ENCODE measurements around the gene ERC1. TPM values are rescaled to one million over a fixed set of nuclear protein-coding genes. Genes with fewer than 3 reads are reported as not detected.

ERC1 gene
- total RNA-seq, 2 donors from 2014 or later: 18.9 to 72.9 TPM

- no peaks in the 10 kb centered on the region for H3K27me3 ChIP-seq (replicated peaks; ENCODE audit: insufficient read depth)
- H3K9me3 ChIP-seq: no peaks in the 10 kb centered on the region
- no peaks in the 10 kb centered on the region for H3K36me3 ChIP-seq
- no peak for TF ChIP-seq POLR2AphosphoS5 (IDR thresholded peaks at IDR 0.05)
- TF ChIP-seq CTCF (IDR thresholded peaks at IDR 0.05): no peak
- no peak for TF ChIP-seq POLR2A (IDR thresholded peaks at IDR 0.05)
- intact Hi-C loops (cut with DNase I): loop anchor here (10.0 kb wide), 1 partner anchor 149 kb away; no protein-coding TSS in a partner anchor
- 88% methylated on average over 2 of the region's 2 CpGs for WGBS
- no peak overlapping the region for H3K27ac ChIP-seq
- H3K4me1 ChIP-seq (replicated peaks): no peaks in the 10 kb centered on the region
- no peak overlapping the region for H3K4me3 ChIP-seq
- no peak for DNase-seq (ENCODE audit: low spot score)
Measured at GRCh38 chr12:1126091-1126490, 135.1 kb downstream of the ERC1 start.

GRCh38 chr12:1127021-1127420 lies 136.0 kb downstream of the ERC1 start:
- Histone ChIP-seq H3K4me3 (no peak overlapping the region), H3K27me3 (replicated peaks; ENCODE audit: insufficient read depth) (no peaks in the 10 kb centered on the region), H3K36me3 (no peaks in the 10 kb centered on the region), H3K4me1 (replicated peaks) (peaks cover 2% of the 10 kb centered on the region), H3K27ac (no peak overlapping the region), H3K9me3 (no peaks in the 10 kb centered on the region)
- intact Hi-C loops (cut with DNase I): loop anchor here (10.0 kb wide), 1 partner anchor 148 kb away; no protein-coding TSS in a partner anchor
- DNase-seq (ENCODE audit: low spot score): no peak
- TF ChIP-seq CTCF (IDR thresholded peaks at IDR 0.05): no peak
- no peak for TF ChIP-seq POLR2A (IDR thresholded peaks at IDR 0.05)
- TF ChIP-seq POLR2AphosphoS5 (IDR thresholded peaks at IDR 0.05): no peak
- WGBS: 100% methylated on average over 1 of the region's 1 CpG

- Histone ChIP-seq H3K27ac (peak overlapping the region; percentile 2 to 70), H3K36me3 (no peaks in the 10 kb centered on the region), H3K4me3 (no peak overlapping the region), H3K4me1 (replicated peaks) (peaks cover 5% of the 10 kb centered on the region), H3K9me3 (no peaks in the 10 kb centered on the region), H3K27me3 (replicated peaks; ENCODE audit: insufficient read depth) (no peaks in the 10 kb centered on the region)
- no peak for DNase-seq (ENCODE audit: low spot score)
- no peak for TF ChIP-seq POLR2A (IDR thresholded peaks at IDR 0.05)
- no peak for TF ChIP-seq CTCF (IDR thresholded peaks at IDR 0.05)
- TF ChIP-seq POLR2AphosphoS5 (IDR thresholded peaks at IDR 0.05): no peak
- WGBS: 54% methylated on average over 3 of the region's 3 CpGs
- intact Hi-C loops (cut with DNase I): no loop called here
Measured at GRCh38 chr12:1130164-1130563, 139.1 kb downstream of the ERC1 start.

- no peaks in the 10 kb centered on the region for H3K27me3 ChIP-seq (replicated peaks; ENCODE audit: insufficient read depth)
- no peak for DNase-seq (ENCODE audit: low spot score)
- peak overlapping the region in 1 of 2 donors; percentile 70 for H3K27ac ChIP-seq
- WGBS: 68% methylated on average over 4 of the region's 4 CpGs
- H3K4me1 ChIP-seq (replicated peaks): peaks cover 5% of the 10 kb centered on the region
- no peak for TF ChIP-seq CTCF (IDR thresholded peaks at IDR 0.05)
- TF ChIP-seq POLR2AphosphoS5 (IDR thresholded peaks at IDR 0.05): no peak
- no peak for TF ChIP-seq POLR2A (IDR thresholded peaks at IDR 0.05)
- H3K4me3 ChIP-seq: no peak overlapping the region
- no peaks in the 10 kb centered on the region for H3K9me3 ChIP-seq
- H3K36me3 ChIP-seq: no peaks in the 10 kb centered on the region
- intact Hi-C loops (cut with DNase I): no loop called here
Measured at GRCh38 chr12:1130571-1130970, 139.5 kb downstream of the ERC1 start.

GRCh38 chr12:1131811-1132224 lies 140.8 kb downstream of the ERC1 start:
- Histone ChIP-seq H3K4me3 (no peak overlapping the region), H3K36me3 (no peaks in the 10 kb centered on the region), H3K27ac (peak overlapping the region; percentile 65 to 70), H3K4me1 (replicated peaks) (peaks cover 5% of the 10 kb centered on the region), H3K27me3 (replicated peaks; ENCODE audit: insufficient read depth) (no peaks in the 10 kb centered on the region), H3K9me3 (no peaks in the 10 kb centered on the region)
- TF ChIP-seq POLR2AphosphoS5 (IDR thresholded peaks at IDR 0.05) (peak; percentile 86), CTCF (IDR thresholded peaks at IDR 0.05) (no peak), POLR2A (IDR thresholded peaks at IDR 0.05) (no peak)
- peak; percentile 81 for DNase-seq (ENCODE audit: low spot score)
- WGBS: 17% methylated on average over 2 of the region's 2 CpGs
- intact Hi-C loops (cut with DNase I): no loop called here
